Measurements from ENCODE around the gene TMEM11.
"Not testable (repeated sequence)": the region's sequence is repeated elsewhere in the genome, so short reads cannot be mapped to it uniquely, and the experiment has no call there.

Gene TMEM11

GRCh38 chr17:21242780-21243515 is 29.0 kb upstream of the TMEM11 start:
- no peak for DNase-seq (ENCODE audit: extremely low read depth in 1 of 2, low read depth in 1 of 2)

DNA sequence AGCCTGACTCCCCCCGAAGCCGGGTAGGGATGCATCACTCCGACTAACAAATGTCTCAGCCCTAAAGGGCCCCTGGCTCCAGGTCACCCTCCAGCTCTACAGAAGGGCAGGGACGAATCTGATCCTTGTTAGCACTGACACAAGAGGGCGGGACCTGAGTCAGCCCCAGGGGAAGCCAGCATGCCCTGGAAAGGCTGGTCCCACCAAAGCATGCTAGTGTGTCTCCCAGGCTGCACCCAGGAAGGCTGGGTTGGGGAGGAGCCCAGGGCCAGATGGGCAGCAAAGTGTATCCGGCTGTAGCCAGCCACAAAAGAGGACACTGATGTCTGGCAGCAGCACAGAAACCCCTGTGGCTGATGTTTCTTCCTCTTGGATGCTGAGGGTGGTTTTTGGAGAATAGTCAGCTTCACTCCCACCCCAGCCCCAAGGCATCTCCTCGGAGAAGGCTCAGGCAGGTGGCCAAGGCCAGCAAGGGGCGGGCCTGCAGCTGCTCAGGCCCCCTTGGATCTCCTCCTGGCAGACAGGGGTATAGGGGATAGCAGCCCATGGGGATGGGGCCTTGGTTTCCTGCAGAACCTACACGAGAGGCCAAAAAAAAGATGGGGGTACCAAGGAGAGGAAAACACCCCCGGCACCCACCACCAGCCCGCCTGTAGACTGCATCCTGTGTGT is 28.2 kb upstream of the TMEM11 start:
- no peak for DNase-seq (ENCODE audit: extremely low read depth in 1 of 2, low read depth in 1 of 2)

DNA sequence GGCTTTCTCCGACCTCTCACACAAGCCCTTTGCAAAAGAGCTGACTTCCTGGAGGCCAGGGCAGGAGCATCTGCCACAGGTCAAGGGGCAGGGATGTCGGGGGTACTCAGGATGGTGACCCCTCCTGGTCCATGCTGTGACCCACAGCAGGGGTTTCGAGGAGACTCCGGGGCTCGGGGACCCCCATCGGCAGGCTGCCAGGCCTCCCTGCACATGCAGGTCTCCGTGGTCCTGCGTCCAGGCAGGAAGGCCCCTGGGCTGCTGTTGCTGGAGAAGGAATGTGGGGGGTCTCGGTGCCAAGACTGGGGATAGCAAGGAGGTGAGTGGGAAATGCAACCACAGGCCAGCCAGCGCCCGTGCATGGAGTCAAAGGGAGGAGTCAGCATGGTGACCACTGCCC is 27.6 kb upstream of the TMEM11 start:
- no peak for DNase-seq (ENCODE audit: extremely low read depth in 1 of 2, low read depth in 1 of 2)

DNA sequence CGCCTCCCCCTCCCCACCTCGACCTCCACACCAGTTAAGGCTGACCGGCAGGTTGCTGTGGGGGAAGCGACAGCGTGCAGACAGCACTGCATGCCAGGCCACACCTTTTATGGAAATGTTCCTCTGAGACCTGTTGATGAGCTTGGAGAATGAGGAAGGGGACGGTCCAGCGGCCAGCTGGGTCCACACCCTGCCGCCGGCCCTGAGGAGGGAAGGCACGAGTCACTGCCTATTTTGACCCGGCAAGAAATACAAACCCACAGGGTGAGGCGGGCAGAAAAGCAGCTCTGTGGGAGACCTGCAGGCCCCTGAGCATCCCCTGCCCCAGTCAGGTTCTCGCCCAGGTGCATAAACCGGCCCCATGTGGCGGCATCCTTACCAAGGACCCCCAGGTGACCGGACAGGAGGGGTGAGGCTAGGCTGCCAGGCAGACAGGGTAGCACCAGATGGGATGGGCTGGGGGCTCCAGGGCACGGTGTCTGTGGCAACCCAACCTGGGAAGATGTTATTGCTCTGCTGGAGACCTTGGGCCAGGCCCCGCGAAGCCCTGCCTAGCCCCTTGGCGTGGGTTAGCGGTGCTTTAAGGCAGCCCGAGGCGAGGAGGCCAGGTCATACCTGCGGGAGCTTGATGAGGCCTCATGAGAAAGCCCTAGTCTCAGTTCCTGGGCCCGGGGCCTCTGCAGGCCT is 26.6 kb upstream of the TMEM11 start:
- no peak for DNase-seq (ENCODE audit: extremely low read depth in 1 of 2, low read depth in 1 of 2)

- no peak for DNase-seq (ENCODE audit: extremely low read depth in 1 of 2, low read depth in 1 of 2)
These were observed 25.9 kb upstream of the TMEM11 start for GRCh38 chr17:21239680-21240368.

DNA sequence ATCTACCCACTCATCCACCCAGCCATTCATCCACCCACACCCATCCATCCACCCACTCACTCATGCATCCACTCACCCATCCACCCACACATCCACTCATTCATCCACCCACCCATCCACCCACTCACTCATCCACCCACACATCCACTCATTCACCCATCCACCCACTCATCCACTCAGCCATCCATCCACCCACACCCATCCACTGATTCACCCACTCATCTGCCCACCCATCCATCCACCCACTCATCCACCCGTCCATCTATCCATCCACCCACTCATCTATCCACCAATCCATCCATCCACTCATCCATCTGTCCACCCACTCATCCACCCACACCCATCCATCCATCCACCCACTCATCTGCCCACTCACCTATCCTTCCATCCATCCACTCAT is 22.0 kb upstream of the TMEM11 start:
- DNase-seq (ENCODE audit: extremely low read depth in 1 of 2, low read depth in 1 of 2): no peak

GRCh38 chr17:21233581-21234347 is 19.8 kb upstream of the TMEM11 start:
- DNase-seq (ENCODE audit: extremely low read depth in 1 of 2, low read depth in 1 of 2): no peak

- DNase-seq (ENCODE audit: extremely low read depth in 1 of 2, low read depth in 1 of 2): no peak
These were observed 18.2 kb upstream of the TMEM11 start for GRCh38 chr17:21232033-21232749.

DNA sequence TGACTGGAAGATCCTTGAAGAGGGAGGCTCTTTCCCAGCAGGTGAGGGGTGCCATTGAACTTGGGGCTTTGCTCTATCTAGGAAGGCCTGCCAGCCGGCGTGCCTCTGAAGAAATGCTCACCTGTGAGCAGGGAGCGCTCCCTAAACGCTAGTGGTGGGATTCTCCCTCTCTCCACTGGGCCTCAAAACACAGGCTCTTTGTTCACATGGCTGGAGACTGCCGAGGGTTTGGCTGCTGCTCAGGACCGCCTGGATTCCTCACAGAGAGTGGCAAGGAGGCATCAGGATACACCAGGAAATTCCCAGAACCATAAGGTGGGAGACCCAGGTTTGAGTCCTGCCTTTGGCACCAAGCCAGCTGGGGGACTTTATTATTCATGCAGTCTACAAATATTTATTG is 17.6 kb upstream of the TMEM11 start:
- DNase-seq (ENCODE audit: extremely low read depth in 1 of 2, low read depth in 1 of 2): no peak

DNA sequence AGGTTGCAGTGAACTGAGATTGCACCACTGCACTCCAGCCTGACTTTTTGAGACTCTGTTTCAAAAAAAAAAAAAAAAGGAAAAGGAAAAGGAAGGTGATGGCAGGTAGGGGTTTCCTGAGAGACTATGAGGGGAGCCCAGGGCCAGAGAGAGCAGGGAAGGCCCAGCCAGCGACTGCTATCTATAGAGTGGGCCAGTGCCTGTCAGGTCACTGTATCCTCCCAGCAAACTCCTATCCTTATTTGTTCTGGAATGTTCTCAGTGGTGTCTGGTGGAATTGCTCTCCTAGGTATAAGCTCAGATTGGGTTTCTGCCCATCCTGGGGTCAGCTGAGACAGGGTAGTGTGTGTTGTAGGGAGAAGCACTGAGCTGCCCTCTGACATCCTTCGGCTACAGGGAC is 14.9 kb upstream of the TMEM11 start:
- no peak for DNase-seq (ENCODE audit: extremely low read depth in 1 of 2, low read depth in 1 of 2)

- DNase-seq (ENCODE audit: extremely low read depth in 1 of 2, low read depth in 1 of 2): no peak
These were observed 14.2 kb upstream of the TMEM11 start for GRCh38 chr17:21228111-21228510.

DNA sequence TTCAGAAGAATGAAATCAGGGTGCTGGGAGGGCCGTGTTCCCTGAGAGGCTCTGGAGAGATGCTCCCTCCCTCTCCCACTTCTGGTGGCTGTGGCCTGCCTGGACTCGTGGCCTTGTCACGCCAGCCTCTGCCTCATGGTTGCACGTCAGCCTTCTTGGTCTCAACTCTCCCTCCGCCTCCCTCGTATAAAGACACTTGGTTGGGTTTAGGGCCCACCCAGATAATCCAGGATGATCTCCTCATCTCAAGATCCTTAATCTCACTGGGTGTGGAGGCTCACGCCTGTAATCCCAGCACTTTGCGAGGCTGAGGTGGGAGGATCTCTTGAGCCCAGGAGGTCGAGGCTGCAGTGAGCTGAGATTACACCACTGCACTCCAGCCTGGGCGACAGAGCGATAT is 13.3 kb upstream of the TMEM11 start:
- DNase-seq (ENCODE audit: extremely low read depth in 1 of 2, low read depth in 1 of 2): not testable (repeated sequence)

DNA sequence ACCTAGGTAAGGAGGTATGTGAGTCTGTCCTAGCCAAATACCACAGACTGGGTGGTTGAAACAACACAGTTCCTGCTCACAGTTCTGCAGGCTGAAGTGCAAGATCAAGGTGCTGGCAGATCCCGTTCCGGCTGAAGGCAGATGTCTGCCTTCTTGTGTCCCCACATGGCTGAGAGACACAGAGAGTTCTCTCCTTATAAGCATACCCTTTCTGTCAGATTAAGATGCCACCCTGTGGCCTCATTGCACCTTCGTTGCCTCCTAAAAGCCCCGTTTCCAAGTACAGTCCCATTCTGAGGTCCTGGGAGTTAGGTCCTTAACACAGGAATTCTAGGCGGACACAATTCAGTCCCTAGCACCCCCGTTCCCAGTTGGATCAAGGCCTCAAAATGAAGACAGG is 9.1 kb upstream of the TMEM11 start:
- no peak for DNase-seq (ENCODE audit: extremely low read depth in 1 of 2, low read depth in 1 of 2)

DNA sequence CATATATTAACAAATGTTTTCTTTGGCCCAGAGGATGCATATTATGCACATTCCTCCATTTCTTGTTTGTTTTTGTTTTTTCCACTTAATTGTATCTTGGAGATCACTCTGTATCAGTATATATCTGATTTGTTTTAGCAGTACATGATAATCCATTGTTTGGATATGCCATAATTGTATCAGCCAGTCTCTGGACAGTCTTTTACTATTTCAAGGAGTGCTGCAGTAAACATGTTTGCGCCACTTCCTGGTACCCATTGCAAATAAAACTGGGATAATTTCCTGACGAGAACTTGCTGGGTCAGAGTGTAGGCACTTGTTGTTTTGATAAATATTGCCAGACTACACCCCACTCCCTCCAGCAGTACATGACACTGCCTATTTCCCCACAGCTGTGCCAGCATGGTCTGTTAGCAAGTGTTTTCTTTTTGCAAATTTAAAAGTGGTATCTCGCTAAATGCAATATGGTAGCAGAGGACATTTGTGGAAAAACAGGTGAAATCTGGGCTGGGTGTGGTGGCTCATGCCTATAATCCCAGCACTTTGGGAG is 4.9 kb upstream of the TMEM11 start:
- no peak for DNase-seq (ENCODE audit: extremely low read depth in 1 of 2, low read depth in 1 of 2)

DNA sequence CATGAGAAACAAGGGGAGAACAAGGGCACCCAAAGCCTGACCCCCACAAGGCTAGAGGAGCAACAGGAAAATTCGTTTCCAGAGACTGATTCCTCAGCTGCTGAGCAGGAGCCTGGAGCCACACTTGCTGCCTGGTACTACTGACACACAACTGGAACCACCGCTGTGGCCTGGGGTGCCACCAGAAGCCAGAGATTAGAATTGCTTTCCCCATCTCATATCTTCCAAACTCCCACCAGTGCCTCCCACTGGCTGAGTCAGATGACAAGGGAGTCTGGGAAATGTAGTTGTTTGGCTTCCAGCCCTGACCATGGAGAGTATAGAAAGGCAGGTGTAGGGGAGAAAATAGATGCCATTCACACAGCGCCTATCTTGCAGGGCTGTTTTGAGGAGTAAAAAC is 4.1 kb upstream of the TMEM11 start:
- no peak for DNase-seq (ENCODE audit: extremely low read depth in 1 of 2, low read depth in 1 of 2)

DNA sequence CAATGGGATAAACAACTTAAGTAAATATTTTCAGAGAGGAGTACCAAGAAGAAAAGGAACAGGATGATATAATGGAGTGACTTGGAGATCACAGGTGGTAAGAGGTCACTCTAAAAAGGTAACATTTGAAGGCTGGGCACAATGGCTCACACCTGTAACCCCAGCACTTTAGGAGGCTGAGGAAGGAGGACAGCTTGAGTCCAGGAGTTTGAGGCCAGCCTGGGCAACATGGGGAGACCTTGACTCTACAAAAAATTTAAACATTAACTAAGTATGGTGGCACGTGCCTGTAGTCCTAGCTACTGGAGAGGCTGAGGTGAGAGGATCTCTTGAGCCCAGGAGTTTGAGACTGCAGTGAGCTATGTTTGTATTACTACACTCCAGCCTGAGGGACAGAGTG is 3.4 kb upstream of the TMEM11 start:
- DNase-seq (ENCODE audit: extremely low read depth in 1 of 2, low read depth in 1 of 2): no peak

DNA sequence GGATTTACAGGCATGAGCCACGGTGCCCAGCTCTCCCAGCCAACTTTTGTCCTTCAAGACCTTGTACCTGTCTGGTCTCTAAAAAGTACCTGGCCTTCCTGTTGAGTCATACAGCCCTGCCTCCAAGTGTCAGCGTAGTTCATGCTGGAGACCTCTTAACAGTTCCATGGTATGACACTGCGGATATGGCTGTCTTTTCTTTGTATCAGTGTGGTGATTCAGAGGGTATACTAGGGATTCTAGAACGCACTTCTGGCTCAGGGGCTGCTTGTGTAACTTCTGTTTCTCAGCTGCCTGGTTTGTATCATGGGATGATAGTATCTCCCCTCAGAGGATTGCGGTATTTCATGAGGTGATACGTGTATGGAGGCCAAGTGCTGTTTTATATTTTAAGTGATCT is 2.0 kb upstream of the TMEM11 start:
- DNase-seq (ENCODE audit: extremely low read depth in 1 of 2, low read depth in 1 of 2): no peak

DNA sequence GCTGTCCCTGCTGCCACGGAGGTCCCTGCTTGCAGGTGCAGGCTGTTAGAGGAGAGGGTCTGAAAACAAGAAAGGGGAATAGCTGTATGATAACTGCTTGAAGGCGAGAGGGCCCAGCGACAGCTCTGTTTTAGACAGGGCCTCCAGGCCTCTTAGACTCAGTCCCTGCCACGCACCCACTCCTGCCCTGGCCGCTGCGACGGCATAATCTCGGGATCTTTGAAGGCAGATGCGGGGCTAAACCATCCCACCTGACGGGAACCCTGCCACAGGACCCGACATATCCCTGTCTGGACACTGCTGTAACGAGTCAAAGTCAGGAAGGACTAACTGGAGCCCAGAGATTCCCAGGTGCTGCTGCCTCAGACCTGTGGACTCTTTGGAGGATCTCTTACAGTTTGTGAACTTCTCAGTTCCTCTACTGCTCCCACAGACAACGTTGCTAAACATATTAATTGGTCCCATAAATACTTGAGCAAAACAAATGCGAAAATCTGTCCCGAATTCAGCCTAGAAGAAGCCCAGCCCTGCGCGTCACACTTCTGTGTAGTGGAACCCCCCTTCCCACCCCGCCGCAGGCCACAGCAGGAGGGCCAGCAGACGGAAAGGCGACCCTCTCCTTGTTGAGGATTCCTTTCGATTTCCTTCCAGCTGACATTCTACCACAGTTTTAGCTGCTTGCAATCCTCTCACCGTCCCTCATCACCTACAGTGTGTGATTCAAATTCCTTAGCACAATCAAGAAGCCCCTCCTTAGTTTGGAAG is 998 bp upstream of the TMEM11 start:
- DNase-seq (ENCODE audit: extremely low read depth in 1 of 2, low read depth in 1 of 2): no peak

DNA sequence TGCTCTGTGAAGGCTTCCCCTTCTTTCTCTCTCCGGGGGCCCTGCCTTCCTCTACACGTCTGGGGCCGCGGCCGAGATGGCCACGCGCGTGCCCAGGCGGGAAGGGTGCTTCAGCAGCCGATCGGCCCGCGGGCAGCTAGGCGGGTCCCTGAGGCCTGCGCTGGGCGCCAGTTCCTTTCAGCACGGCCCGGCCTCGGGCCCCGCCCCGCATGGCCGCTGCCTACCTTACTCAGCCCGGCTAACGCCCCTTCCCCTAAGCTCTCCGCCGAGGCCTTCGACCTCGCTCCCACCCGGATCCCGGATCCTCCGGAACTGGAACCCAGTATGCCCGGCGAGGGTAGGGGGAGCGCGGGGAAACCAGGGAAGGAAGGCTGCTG is 335 bp downstream of the TMEM11 start:
- DNase-seq (ENCODE audit: extremely low read depth in 1 of 2, low read depth in 1 of 2): peak in 1 of 2 donors; percentile 19

Measured in activated CD8-positive, alpha-beta memory T cell treated with anti-CD3 and anti-CD28 coated beads for 1 hour (primary cell).